ENCODE results near the gene OR8H2. TPM values are rescaled to one million over a fixed set of nuclear protein-coding genes. Genes with fewer than 3 reads are reported as not detected.

OR8H2 gene
- total RNA-seq = not detected in 2 replicates

DNA sequence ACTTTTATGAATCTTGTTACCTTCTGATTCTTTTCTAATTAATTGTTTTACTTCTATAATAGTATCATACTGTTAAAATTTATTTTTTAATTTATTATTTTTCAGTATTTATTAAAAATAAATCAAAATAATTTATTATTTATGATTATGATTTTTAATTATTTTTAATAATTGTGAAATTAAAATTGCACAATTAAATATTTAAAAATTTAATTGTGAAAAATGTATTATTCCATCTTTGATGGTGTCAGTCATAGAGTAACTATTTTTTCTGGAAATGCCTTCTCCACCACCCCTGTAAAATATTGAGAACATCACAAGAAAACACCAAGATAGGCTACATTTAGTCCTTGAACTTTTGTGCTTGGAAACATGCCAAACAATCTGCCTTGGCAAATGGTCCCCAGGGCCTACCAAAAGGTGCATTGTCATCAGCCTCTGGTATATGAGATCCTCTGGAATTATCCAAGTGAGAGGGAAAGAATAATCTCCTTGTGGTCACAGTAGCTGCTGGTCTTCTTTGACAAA, at the start of gene OR8H2:
Gene OR8H2 (plus strand): TSS at position 478 of the 528 bp plus-strand sequence. CDS start 1,356 bp downstream, outside the sequence.

DNA sequence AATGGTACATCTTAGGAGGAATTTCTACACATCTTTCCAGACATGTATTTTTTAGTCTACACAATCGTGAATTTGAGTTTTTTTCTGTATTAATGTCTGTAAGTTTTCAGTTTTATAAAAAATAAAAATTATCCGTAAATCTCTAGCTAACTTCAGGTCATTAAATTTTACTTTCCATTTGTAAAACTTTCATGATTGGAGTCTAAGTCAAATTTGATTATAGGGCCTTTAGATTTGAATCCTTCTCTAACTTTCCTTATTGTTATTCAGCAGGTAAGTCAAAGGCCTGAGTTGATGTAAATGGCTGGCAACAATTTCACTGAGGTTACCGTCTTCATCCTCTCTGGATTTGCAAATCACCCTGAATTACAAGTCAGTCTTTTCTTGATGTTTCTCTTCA, 10.5 kb upstream of the OR8H2 start, which contains the start of gene OR8I2:
Gene OR8I2 (plus strand): TSS at position 301 of the 400 bp plus-strand sequence. CDS start 0 bp downstream, at position 301.

DNA sequence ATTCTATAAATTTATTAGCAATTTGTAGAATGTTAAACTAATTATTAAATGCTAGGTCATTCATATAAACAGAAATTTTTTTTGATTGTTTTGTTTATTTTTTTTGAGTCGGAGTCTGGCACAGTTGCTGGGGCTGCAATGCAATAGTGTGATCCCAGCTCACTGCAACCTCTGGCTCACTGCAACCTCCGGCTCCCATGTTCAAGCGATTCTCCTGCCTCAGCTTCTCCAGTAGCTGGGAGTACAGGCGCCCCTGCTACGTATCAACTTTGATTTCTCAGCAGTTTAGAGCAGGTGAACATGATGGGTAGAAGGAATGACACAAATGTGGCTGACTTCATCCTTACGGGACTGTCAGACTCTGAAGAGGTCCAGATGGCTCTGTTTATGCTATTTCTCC, 18.6 kb downstream of the OR8H2 start, which contains the start of gene OR8H3:
Gene OR8H3 (plus strand): TSS at position 301 of the 400 bp plus-strand sequence. CDS start 0 bp downstream, at position 301.

GRCh38 chr11:56140151-56140661, 36.7 kb downstream of the OR8H2 start, which contains the start of gene OR8J3:
Gene OR8J3, minus strand, starts transcription at chr11:56140201. Its CDS starts 2,483 bp downstream, at chr11:56137718.

Other genes starting within 250 kb of the OR8H2 start
- gene TRIM51, start 220.4 kb upstream of the OR8H2 start, total RNA-seq = not detected in 2 replicates
- gene OR5W2, start 189.1 kb upstream of the OR8H2 start, total RNA-seq = not detected in 2 replicates
- gene OR5I1, start 167.3 kb upstream of the OR8H2 start, total RNA-seq = not detected in 2 replicates
- not detected in 2 replicates for gene OR10AG1, start 133.7 kb upstream of the OR8H2 start, total RNA-seq
- not detected in 2 replicates for gene OR5F1, start 109.1 kb upstream of the OR8H2 start, total RNA-seq
- gene OR5AS1, start 76.0 kb upstream of the OR8H2 start, total RNA-seq = not detected in 2 replicates
- gene OR8I2, start 10.4 kb upstream of the OR8H2 start, total RNA-seq = not detected in 2 replicates
- not detected in 2 replicates for gene OR8H3, start 18.7 kb downstream of the OR8H2 start, total RNA-seq
- not detected in 2 replicates for gene OR8J3, start 36.5 kb downstream of the OR8H2 start, total RNA-seq
- not detected in 2 replicates for gene OR8K5, start 56.6 kb downstream of the OR8H2 start, total RNA-seq
- gene OR5J2, start 72.9 kb downstream of the OR8H2 start, total RNA-seq = not detected in 2 replicates
- not detected in 2 replicates for gene OR5T2, start 130.6 kb downstream of the OR8H2 start, total RNA-seq
- gene OR5T3, start 148.6 kb downstream of the OR8H2 start, total RNA-seq = not detected in 2 replicates
- not detected in 2 replicates for gene OR5T1, start 170.5 kb downstream of the OR8H2 start, total RNA-seq
- gene OR8H1, start 188.6 kb downstream of the OR8H2 start, total RNA-seq = not detected in 2 replicates
- gene OR8K3, start 211.5 kb downstream of the OR8H2 start, total RNA-seq = not detected in 2 replicates
- gene OR8K1, start 242.4 kb downstream of the OR8H2 start, total RNA-seq = not detected in 2 replicates